Esophagus muscularis mucosa (tissue), 4 donors: ENCODE data around the gene LRRC10B. TPM values are rescaled to one million over a fixed set of nuclear protein-coding genes. Genes with fewer than 3 reads are reported as not detected.

ENCODE experiments used
- DNase-seq: peaks from one replicate; pipeline ENCODE4 v3.0.0-alpha.2; 2017; ENCODE audit errors: extremely low spot score
- H3K27ac ChIP-seq, 4 donors: fragments of 200-600 bp; sonication (generic); replicated peaks in 1 of 4; 1 replicate in 3 of 4; 2 replicates in 1 of 4; pipeline ENCODE4 v1.5.1; 2016 to 2019; ENCODE audit warnings: mild to moderate bottlenecking in 1 of 4
- H3K27me3 ChIP-seq, 4 donors: fragments of 200-600 bp; sonication (generic); one replicate each; pipeline versions ENCODE4 v1.5.1 to v1.6.0; 2016 to 2019
- H3K36me3 ChIP-seq, 4 donors: fragments of 200-600 bp; sonication (generic); one replicate each; pipeline ENCODE4 v1.5.1; 2016 to 2019
- H3K4me1 ChIP-seq, 4 donors: fragments of 200-600 bp; sonication (generic); one replicate each; pipeline ENCODE4 v1.5.1; 2016 to 2019
- H3K4me3 ChIP-seq, 4 donors: fragments of 200-600 bp; sonication (generic); 1 replicate in 2 of 4; 2 replicates in 2 of 4; pipeline ENCODE4 v1.5.1; 2016 to 2019; ENCODE audit warnings: mild to moderate bottlenecking in 4 of 4, moderate library complexity in 1 of 4
- H3K9me3 ChIP-seq, 4 donors: fragments of 200-600 bp; sonication (generic); 1 replicate in 3 of 4; 2 replicates in 1 of 4; pipeline ENCODE4 v1.5.1; 2016 to 2019
- EP300 ChIP-seq: sonication (generic); formaldehyde crosslinking; IDR thresholded peaks from one replicate; pipeline ENCODE4 v1.6.1; 2017; ENCODE audit warnings: antibody characterized with exemption
- POLR2A ChIP-seq: fragments of 450-650 bp; IDR thresholded peaks from one replicate; pipeline ENCODE4 v1.6.1; 2017; ENCODE audit warnings: antibody characterized with exemption, moderate library complexity, mild to moderate bottlenecking, low read depth
- POLR2AphosphoS5 ChIP-seq, 2 donors: sonication (generic); formaldehyde crosslinking; IDR thresholded peaks; one replicate each; pipeline ENCODE4 v1.6.1; 2017; ENCODE audit warnings: antibody characterized with exemption in 2 of 2
- WGBS: methylation state at CpG from one replicate; pipeline ENCODE4 v1.1.5; 2018; 5-methylcytosine and 5-hydroxymethylcytosine counted together
- intact Hi-C: fragments of 100-400 bp; cut with DNase I; formaldehyde crosslinking; loops from one replicate; pipeline ENCODE4 v1.15.1; 2023
- total RNA-seq, 4 donors: library from RNA; depleted of rRNA; stranded (reverse); fragments of >200 nt; gene quantifications; one replicate each; pipeline versions ENCODE4 v1.1.0 to v1.2.1, GENCODE V29; 2016
- TF ChIP-seq, protein P1 (sequence below), 3 experiments: fragments of 200-600 bp in 2 of 3; fragments of 450-650 bp in 1 of 3; sonication (generic) in 2 of 3; IDR thresholded peaks; one replicate each; pipeline ENCODE4 v1.5.1; 2017 to 2019; ENCODE audit warnings: antibody characterized with exemption in 3 of 3, mild to moderate bottlenecking in 2 of 3, moderate library complexity in 1 of 3

LRRC10B gene
- total RNA-seq, 4 donors from 2014 or later: 1.3 to 2.2 (median 2.0) TPM; not detected in 1

DNA sequence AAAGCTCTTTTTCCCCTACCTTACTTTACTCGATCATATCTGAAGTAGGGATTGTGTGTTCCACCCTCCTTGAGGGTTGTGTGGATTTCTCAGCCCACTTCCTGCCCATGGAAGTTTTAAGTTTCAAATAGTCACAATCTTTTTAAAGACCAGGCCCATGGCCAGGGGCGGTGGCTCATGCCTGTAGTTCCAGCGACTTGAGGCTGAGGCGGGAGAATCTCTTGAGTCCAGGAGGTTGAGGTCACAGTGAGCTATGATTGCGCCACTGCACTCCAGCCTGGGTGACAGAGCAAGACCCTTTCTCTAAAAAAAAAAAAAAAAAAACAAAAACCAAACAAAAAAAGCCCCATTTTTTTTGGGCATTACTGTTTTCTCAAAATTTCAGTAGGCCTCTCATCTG lies 36.3 kb upstream of the LRRC10B start:
- Histone ChIP-seq H3K4me3 (no peak overlapping the region), H3K27ac (peak overlapping the region; percentile 26 to 64 (median 58)), H3K9me3 (no peaks in the 10 kb centered on the region), H3K36me3 (peaks cover 0 to 39% (median 28%) of the 10 kb centered on the region in 4 donors), H3K4me1 (peaks cover 10 to 23% (median 22%) of the 10 kb centered on the region in 4 donors), H3K27me3 (no peaks in the 10 kb centered on the region)
- TF ChIP-seq, protein P1, sequence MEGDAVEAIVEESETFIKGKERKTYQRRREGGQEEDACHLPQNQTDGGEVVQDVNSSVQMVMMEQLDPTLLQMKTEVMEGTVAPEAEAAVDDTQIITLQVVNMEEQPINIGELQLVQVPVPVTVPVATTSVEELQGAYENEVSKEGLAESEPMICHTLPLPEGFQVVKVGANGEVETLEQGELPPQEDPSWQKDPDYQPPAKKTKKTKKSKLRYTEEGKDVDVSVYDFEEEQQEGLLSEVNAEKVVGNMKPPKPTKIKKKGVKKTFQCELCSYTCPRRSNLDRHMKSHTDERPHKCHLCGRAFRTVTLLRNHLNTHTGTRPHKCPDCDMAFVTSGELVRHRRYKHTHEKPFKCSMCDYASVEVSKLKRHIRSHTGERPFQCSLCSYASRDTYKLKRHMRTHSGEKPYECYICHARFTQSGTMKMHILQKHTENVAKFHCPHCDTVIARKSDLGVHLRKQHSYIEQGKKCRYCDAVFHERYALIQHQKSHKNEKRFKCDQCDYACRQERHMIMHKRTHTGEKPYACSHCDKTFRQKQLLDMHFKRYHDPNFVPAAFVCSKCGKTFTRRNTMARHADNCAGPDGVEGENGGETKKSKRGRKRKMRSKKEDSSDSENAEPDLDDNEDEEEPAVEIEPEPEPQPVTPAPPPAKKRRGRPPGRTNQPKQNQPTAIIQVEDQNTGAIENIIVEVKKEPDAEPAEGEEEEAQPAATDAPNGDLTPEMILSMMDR (IDR thresholded peaks at IDR 0.05): no peak
- TF ChIP-seq POLR2A (no peak), POLR2AphosphoS5 (IDR thresholded peaks at IDR 0.05) (peak in 1 of 2 donors; percentile 7)
- intact Hi-C loops: no loop called here
- 71% methylated on average over 5 of the region's 5 CpGs for WGBS
- no peak for DNase-seq

DNA sequence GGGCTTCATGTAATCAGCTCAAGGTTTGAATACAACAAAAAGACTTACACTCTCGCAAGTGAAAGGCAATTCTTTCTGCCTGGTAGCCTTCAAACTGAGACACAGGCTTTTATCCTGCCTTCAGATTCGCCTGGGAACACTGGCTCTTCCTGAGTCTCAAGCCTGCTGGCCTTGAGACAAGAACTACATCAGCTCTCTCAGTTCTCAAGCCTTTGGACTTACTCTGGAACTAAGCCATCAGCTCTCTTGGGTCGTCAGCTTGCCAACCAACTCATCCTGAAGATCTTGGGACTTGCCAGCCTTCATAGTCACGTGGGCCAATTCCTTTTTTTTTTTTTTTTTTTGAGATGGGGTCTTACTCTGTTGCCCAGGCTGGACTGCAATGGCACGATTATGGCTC lies 35.7 kb upstream of the LRRC10B start:
- H3K4me1 ChIP-seq: peaks cover 15 to 29% (median 28%) of the 10 kb centered on the region in 4 donors
- no peak overlapping the region for H3K4me3 ChIP-seq
- no peak for DNase-seq
- no peaks in the 10 kb centered on the region for H3K9me3 ChIP-seq
- peak overlapping the region; percentile 18 to 64 (median 58) for H3K27ac ChIP-seq
- no peak for TF ChIP-seq POLR2A
- no peak for TF ChIP-seq POLR2AphosphoS5 (IDR thresholded peaks at IDR 0.05)
- TF ChIP-seq EP300: no peak
- TF ChIP-seq, protein P1 (IDR thresholded peaks at IDR 0.05): no peak
- H3K27me3 ChIP-seq: peaks cover 0 to 2% (median under 1%) of the 10 kb centered on the region in 4 donors
- WGBS: 50% methylated on average over 5 of the region's 5 CpGs
- peaks cover 0 to 38% (median 25%) of the 10 kb centered on the region in 4 donors for H3K36me3 ChIP-seq
- intact Hi-C loops: no loop called here

DNA sequence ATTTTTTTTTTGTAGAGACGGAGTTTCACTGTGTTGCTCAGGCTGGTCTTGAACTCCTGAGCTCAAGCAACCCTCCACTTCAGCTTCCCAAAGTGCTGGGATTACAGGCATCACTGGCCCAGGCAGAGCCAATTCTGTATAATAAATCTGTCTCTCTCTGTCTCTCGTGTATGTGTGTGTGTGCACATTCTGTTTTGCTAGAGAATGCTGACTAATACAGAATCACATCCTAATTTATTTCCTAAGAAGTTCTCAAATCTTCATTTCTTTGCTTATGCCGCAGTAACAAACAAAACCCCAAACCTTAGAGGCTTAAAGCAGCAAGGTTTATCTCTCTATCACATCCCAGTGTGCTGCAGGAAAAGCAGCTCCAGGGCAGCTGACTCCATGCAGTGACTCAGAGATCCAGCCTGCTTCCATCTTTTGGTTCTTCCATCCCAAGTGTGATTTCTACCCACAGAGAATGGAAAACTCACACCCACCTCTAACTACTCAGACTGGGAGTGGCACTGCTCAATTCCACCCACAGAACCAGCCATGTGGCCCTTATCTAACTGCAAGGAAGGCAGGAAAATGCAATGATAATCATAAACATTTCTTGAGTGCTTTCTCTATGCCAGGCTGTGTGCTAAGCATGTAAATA lies 35.1 kb upstream of the LRRC10B start:
- no peaks in the 10 kb centered on the region for H3K9me3 ChIP-seq
- peaks cover 17 to 33% (median 31%) of the 10 kb centered on the region in 4 donors for H3K4me1 ChIP-seq
- WGBS: 82% methylated on average over 3 of the region's 3 CpGs
- H3K27ac ChIP-seq: peak overlapping the region; percentile 11 to 64 (median 38)
- intact Hi-C loops: no loop called here
- H3K27me3 ChIP-seq: peaks cover 0 to 5% (median 2%) of the 10 kb centered on the region in 4 donors
- DNase-seq: no peak
- H3K4me3 ChIP-seq: no peak overlapping the region
- H3K36me3 ChIP-seq: peaks cover 0 to 32% (median 20%) of the 10 kb centered on the region in 4 donors
- TF ChIP-seq POLR2AphosphoS5 (IDR thresholded peaks at IDR 0.05) (no peak), POLR2A (no peak), EP300 (no peak)
- TF ChIP-seq, protein P1 (IDR thresholded peaks at IDR 0.05): no peak

DNA sequence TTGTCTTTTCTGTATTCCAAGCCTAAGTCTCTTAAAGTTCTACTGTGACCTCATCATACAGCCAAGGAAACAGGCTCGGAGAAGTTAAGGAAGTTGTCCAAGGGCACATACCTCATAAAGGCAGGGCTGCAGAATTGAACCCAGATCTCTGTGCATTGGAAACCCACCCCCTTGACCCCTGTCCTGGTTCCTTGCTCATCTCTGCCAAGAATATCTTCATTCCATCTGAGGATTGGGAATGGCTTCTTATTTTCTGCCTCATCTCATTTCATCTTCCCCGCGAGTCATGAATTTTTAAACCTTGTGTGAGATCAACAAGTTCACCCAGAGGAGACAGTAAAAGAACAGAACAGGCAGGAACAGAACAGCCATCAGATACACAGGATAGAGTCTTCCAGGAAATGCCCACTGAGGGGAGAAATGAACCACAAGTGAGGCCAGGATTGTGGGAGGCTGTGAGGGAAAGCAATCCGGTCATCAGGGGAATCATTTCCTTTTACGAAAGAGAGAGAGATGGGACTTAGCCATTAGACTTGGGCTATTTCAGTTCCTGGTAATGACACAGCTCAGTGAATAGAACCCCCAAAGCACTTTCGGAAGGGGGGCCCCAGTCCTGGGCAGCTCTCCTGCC lies 34.4 kb upstream of the LRRC10B start:
- Histone ChIP-seq H3K27ac (peak overlapping the region in 3 of 4 donors; percentile 11 to 20 (median 13)), H3K4me3 (no peak overlapping the region), H3K27me3 (peaks cover 0 to 9% (median 2%) of the 10 kb centered on the region in 4 donors), H3K9me3 (no peaks in the 10 kb centered on the region), H3K4me1 (peaks cover 17 to 33% (median 31%) of the 10 kb centered on the region in 4 donors), H3K36me3 (peaks cover 0 to 26% (median 14%) of the 10 kb centered on the region in 4 donors)
- DNase-seq: no peak
- no peak for TF ChIP-seq POLR2A
- intact Hi-C loops: no loop called here
- 83% methylated on average over 6 of the region's 6 CpGs for WGBS

DNA sequence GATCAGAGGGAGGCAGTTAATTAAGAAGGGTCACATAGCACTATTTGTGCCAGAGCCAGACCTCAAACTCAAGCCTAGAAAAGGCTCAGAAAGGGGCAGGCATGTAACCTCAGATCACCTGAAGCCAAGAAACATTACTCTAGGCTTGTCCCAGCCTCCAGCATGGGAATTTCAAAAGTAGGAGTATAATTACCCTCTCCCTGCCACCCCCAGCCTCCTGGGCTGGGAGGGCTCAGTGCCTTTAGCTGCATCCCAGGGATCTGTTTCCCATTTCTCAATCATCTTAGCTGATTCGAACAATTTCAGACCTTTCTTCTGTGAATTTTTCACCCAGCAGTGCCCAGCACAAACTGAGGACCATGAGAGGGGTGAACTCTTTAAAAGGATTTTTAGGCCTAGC lies 33.1 kb upstream of the LRRC10B start:
- intact Hi-C loops: no loop called here
- peaks cover 0 to 9% (median 2%) of the 10 kb centered on the region in 4 donors for H3K27me3 ChIP-seq
- DNase-seq: no peak
- H3K9me3 ChIP-seq: no peaks in the 10 kb centered on the region
- 100% methylated on average over 1 of the region's 1 CpG for WGBS
- peaks cover 17 to 33% (median 31%) of the 10 kb centered on the region in 4 donors for H3K4me1 ChIP-seq
- TF ChIP-seq, protein P1 (IDR thresholded peaks at IDR 0.05): no peak
- no peak for TF ChIP-seq POLR2A
- no peak for TF ChIP-seq POLR2AphosphoS5 (IDR thresholded peaks at IDR 0.05)
- TF ChIP-seq EP300: no peak
- H3K36me3 ChIP-seq: peaks cover 0 to 17% (median 4%) of the 10 kb centered on the region in 4 donors
- no peak overlapping the region for H3K4me3 ChIP-seq
- H3K27ac ChIP-seq: no peak overlapping the region
